Natural killer cell (primary cell): ENCODE results near the gene PGRMC2. TPM values are rescaled to one million over a fixed set of nuclear protein-coding genes. Genes with fewer than 3 reads are reported as not detected.
"Not testable (repeated sequence)": the region's sequence is repeated elsewhere in the genome, so short reads cannot be mapped to it uniquely, and the experiment has no call there.

Experiments
- ATAC-seq, 3 donors: fragments of 150-1000 bp in 2 of 3; fragments of 200-7000 bp in 1 of 3; cut with Tn5 transposase; 1 replicate in 1 of 3; 2 replicates in 2 of 3; pipeline ENCODE4 v1.10.0; 2021; ENCODE audit warnings: mild to moderate bottlenecking in 2 of 3, moderate library complexity in 2 of 3
- DNase-seq, 2 donors: peaks; one replicate each; pipeline versions ENCODE4 v3.0.0 to v3.0.0-alpha.2; 2013 to 2021; ENCODE audit warnings: mixed read lengths in 1 of 2
- H3K27ac ChIP-seq: one replicate; pipeline ENCODE4 v1.5.1; 2013; ENCODE audit warnings: mild to moderate bottlenecking, low read length
- H3K27me3 ChIP-seq: one replicate; pipeline ENCODE4 v1.6.1; 2013; ENCODE audit warnings: low read length; ENCODE audit not compliant: control insufficient read depth, insufficient read depth
- H3K36me3 ChIP-seq: one replicate; pipeline ENCODE4 v1.6.1; 2013; ENCODE audit warnings: low read length; ENCODE audit not compliant: control insufficient read depth, insufficient read depth
- H3K4me1 ChIP-seq: one replicate; pipeline ENCODE4 v1.6.1; 2013; ENCODE audit warnings: low read length; ENCODE audit not compliant: control insufficient read depth, insufficient read depth
- H3K4me3 ChIP-seq: one replicate; pipeline ENCODE4 v1.5.1; 2013; ENCODE audit warnings: low read length
- H3K9me3 ChIP-seq: one replicate; pipeline ENCODE4 v1.6.1; 2013; ENCODE audit warnings: low read length; ENCODE audit not compliant: control insufficient read depth, insufficient read depth
- H3K27ac Mint-ChIP-seq, 2 donors: one replicate each; pipeline ENCODE4 v1.8.0; 2022; ENCODE audit warnings: mild to moderate bottlenecking in 2 of 2, mixed read lengths in 2 of 2, moderate library complexity in 1 of 2
- H3K27me3 Mint-ChIP-seq, 2 donors: one replicate each; pipeline ENCODE4 v1.8.0; 2022; ENCODE audit warnings: low read depth in 2 of 2, mixed read lengths in 2 of 2
- H3K36me3 Mint-ChIP-seq: one replicate; pipeline ENCODE4 v1.8.0; 2022; ENCODE audit warnings: mixed read lengths
- H3K4me1 Mint-ChIP-seq, 2 donors: one replicate each; pipeline ENCODE4 v1.8.0; 2022; ENCODE audit warnings: mixed read lengths in 2 of 2
- H3K4me3 Mint-ChIP-seq: one replicate; pipeline ENCODE4 v1.8.0; 2022; ENCODE audit warnings: mild to moderate bottlenecking, moderate library complexity, mixed read lengths
- H3K9me3 Mint-ChIP-seq, 2 donors: one replicate each; pipeline ENCODE4 v1.8.0; 2022; ENCODE audit warnings: mixed read lengths in 2 of 2
- WGBS: methylation state at CpG from one replicate; pipeline ENCODE4 v1.1.7; 2013; ENCODE audit warnings: missing lambda C conversion rate; ENCODE audit not compliant: insufficient coverage; 5-methylcytosine and 5-hydroxymethylcytosine counted together
- intact Hi-C: fragments of 100-400 bp; cut with micrococcal nuclease; formaldehyde crosslinking; loops from one replicate; pipeline ENCODE4 v1.14.2; 2022
- total RNA-seq, 4 donors: library from RNA; stranded (reverse); fragments of 120-200 nt in 1 of 4; gene quantifications; one replicate each; pipeline versions ENCODE4 v1.2.3 to v1.2.4, GENCODE V29; 2013 to 2022
- TF ChIP-seq, protein P1 (sequence below): fragments of 200-600 bp; IDR thresholded peaks from one replicate; pipeline ENCODE4 v1.8.0; 2022; ENCODE audit warnings: antibody characterized with exemption

Gene PGRMC2
- total RNA-seq, 3 donors from 2014 or later (not counting 1 experiment from before 2014, with no cell fraction given) = 42.0 to 58.6 (median 53.2) TPM

DNA sequence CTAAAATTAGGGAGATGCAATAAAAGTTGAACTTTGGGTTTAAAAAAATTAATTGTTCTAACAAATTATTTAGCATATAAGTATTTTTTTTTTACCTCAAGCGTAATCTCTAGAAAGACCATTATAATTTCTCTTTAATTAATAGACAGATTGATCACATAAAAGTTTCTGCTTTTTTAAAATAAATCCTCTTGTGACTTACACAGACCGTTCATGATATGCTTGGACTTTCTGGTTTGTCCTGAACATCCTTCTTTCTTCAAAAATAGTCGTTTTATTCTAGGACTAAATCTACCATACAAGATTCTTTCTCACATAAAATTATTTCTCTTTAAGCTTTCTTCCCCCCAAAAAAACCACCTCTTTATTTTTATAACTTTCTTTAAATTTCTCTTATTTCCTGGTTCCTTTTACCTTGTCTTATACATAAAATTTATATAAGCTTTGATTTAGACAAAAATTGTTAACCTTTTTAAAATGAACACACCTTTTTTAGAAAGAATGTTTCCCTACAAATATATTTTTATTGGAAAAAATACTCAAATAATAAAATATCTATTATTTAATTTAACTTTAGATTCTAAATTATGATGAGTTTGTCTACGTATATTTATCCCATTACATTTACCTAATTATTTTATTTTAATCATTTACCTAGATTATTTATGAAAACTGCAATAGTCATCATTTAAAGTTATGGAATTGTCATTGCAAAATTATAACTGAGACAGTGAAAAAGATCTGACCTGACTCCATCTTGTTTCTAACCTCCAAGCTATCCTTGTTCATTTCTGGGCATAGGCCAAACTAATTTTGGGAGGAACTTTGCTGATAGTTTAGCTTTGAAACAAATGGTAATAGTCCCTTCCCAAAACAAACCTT lies 37.6 kb downstream of the PGRMC2 start:
- no peaks in the 10 kb centered on the region for H3K27me3 ChIP-seq
- Mint-ChIP-seq H3K36me3 (no peaks in the 10 kb centered on the region), H3K9me3 (peaks cover 0 to 2% of the 10 kb centered on the region in 2 donors), H3K4me3 (no peak overlapping the region), H3K27ac (no peak overlapping the region), H3K27me3 (peaks cover 0 to 16% of the 10 kb centered on the region in 2 donors), H3K4me1 (no peaks in the 10 kb centered on the region)
- 71% methylated on average over 3 of the region's 4 CpGs for WGBS
- H3K36me3 ChIP-seq = no peaks in the 10 kb centered on the region
- no peak overlapping the region for H3K27ac ChIP-seq
- H3K9me3 ChIP-seq = no peaks in the 10 kb centered on the region
- H3K4me3 ChIP-seq = no peak overlapping the region
- DNase-seq (no peak), ATAC-seq (no peak)
- TF ChIP-seq, protein P1, sequence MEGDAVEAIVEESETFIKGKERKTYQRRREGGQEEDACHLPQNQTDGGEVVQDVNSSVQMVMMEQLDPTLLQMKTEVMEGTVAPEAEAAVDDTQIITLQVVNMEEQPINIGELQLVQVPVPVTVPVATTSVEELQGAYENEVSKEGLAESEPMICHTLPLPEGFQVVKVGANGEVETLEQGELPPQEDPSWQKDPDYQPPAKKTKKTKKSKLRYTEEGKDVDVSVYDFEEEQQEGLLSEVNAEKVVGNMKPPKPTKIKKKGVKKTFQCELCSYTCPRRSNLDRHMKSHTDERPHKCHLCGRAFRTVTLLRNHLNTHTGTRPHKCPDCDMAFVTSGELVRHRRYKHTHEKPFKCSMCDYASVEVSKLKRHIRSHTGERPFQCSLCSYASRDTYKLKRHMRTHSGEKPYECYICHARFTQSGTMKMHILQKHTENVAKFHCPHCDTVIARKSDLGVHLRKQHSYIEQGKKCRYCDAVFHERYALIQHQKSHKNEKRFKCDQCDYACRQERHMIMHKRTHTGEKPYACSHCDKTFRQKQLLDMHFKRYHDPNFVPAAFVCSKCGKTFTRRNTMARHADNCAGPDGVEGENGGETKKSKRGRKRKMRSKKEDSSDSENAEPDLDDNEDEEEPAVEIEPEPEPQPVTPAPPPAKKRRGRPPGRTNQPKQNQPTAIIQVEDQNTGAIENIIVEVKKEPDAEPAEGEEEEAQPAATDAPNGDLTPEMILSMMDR = no peak
- intact Hi-C loops = no loop called here
- H3K4me1 ChIP-seq = no peaks in the 10 kb centered on the region

DNA sequence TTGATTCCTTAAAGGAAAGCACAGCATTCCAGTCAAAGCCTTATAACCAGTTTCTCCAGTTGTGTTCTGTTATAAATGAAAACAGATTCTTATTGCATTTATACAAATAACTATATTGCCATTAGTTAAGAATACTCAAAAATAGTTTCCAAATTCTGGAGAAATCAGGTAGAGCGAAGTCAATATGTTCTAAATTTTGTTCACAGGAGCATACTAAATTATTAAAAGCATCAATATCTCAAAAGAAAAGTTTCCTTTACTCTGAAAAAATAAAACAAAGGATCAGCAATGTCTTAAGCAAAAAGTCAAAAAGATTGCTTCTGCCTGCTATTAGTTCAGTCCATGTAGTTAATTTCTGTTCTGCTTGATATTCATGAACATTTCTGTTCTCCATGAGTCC lies 39.7 kb downstream of the PGRMC2 start:
- Histone ChIP-seq H3K9me3 (no peaks in the 10 kb centered on the region), H3K36me3 (no peaks in the 10 kb centered on the region), H3K27ac (no peak overlapping the region), H3K4me3 (no peak overlapping the region), H3K27me3 (no peaks in the 10 kb centered on the region), H3K4me1 (no peaks in the 10 kb centered on the region)
- Mint-ChIP-seq H3K4me3 (no peak overlapping the region), H3K9me3 (peaks cover 0 to 2% of the 10 kb centered on the region in 2 donors), H3K4me1 (no peaks in the 10 kb centered on the region), H3K27me3 (peaks cover 5% of the 10 kb centered on the region in 2 donors), H3K27ac (no peak overlapping the region), H3K36me3 (no peaks in the 10 kb centered on the region)
- ATAC-seq (no peak), DNase-seq (no peak)
- intact Hi-C loops = no loop called here
- TF ChIP-seq, protein P1 = no peak
- WGBS = 100% methylated on average over 1 of the region's 1 CpG

DNA sequence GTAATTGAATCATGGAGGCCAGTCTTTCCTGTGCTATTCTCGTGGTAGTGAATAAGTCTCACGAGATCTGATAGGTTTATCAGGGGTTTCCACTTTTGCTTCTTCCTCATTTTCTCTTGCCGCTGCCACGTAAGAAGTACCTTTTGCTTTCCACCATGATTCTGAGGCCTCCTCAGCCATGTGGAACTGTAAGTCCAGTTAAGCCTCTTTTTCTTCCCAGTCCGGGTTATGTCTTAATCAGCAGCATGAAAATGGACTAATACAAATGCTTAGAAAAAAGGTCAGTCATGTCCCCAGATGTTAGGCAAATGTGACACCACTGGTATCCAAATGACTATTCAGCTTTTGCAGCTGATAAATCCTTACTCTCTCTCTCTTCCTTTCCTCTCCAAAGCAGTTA lies 42.2 kb downstream of the PGRMC2 start:
- H3K4me3 ChIP-seq, H3K36me3 Mint-ChIP-seq, DNase-seq, intact Hi-C loops, H3K9me3 Mint-ChIP-seq, H3K4me3 Mint-ChIP-seq, H3K4me1 Mint-ChIP-seq, H3K27ac ChIP-seq, H3K9me3 ChIP-seq, ATAC-seq, H3K27ac Mint-ChIP-seq, H3K27me3 ChIP-seq, H3K36me3 ChIP-seq, H3K4me1 ChIP-seq: not testable (repeated sequence)
- peaks cover 17 to 18% of the 10 kb centered on the region in 2 donors for H3K27me3 Mint-ChIP-seq
- WGBS = 85% methylated on average over 5 of the region's 5 CpGs

DNA sequence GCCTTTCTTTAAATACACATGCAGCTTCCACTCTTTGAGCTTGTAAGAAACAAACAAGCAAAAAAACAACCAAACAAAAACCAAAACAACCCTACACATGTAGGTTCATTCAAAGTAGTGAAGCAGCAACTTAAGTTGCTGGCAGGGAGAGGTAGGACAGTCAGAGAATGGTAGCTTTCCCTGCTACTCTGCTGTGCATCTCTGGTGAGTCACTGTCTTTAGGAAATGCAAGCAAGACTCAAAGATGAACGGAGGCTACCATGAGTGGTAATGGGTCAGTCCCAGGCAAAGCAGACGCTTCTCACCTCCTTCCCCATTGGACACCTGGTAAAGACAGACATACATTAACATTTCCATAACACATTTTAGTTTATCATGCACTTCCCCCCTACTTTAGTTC lies 43.2 kb downstream of the PGRMC2 start:
- H3K27me3 Mint-ChIP-seq = peaks cover 17 to 23% of the 10 kb centered on the region in 2 donors
- WGBS = 81% methylated on average over 2 of the region's 2 CpGs
- H3K27me3 ChIP-seq = no peaks in the 10 kb centered on the region
- H3K4me1 Mint-ChIP-seq = no peaks in the 10 kb centered on the region
- ATAC-seq (no peak), DNase-seq (no peak)
- H3K4me1 ChIP-seq = no peaks in the 10 kb centered on the region
- H3K4me3 ChIP-seq = no peak overlapping the region
- H3K27ac Mint-ChIP-seq = no peak overlapping the region
- H3K4me3 Mint-ChIP-seq = no peak overlapping the region
- peaks cover 0 to 2% of the 10 kb centered on the region in 2 donors for H3K9me3 Mint-ChIP-seq
- intact Hi-C loops = no loop called here
- no peak overlapping the region for H3K27ac ChIP-seq
- H3K36me3 Mint-ChIP-seq = no peaks in the 10 kb centered on the region
- no peaks in the 10 kb centered on the region for H3K9me3 ChIP-seq
- TF ChIP-seq, protein P1 = no peak
- no peaks in the 10 kb centered on the region for H3K36me3 ChIP-seq
